Ishikawa (cell line): ENCODE results near the gene SDHB.

ENCODE experiments used
- CEBPB ChIP-seq: IDR thresholded peaks from 2 replicates; pipeline ENCODE4 v1.6.1; 2012
- CREB1 ChIP-seq: IDR thresholded peaks from 2 replicates; pipeline ENCODE4 v1.6.1; 2012; ENCODE audit warnings: low read depth
- EGR1 ChIP-seq: IDR thresholded peaks from 2 replicates; pipeline ENCODE4 v1.6.1; 2012
- EP300 ChIP-seq: IDR thresholded peaks from 2 replicates; pipeline ENCODE4 v1.6.1; 2012; ENCODE audit warnings: borderline replicate concordance
- FOXM1 ChIP-seq: IDR thresholded peaks from 2 replicates; pipeline ENCODE4 v1.6.1; 2012; ENCODE audit warnings: low read depth, borderline replicate concordance
- NFIC ChIP-seq: IDR thresholded peaks from 2 replicates; pipeline ENCODE4 v1.6.1; 2012
- RAD21 ChIP-seq: IDR thresholded peaks from 2 replicates; pipeline ENCODE4 v1.6.1; 2012; ENCODE audit warnings: low read depth
- TAF1 ChIP-seq: IDR thresholded peaks from 2 replicates; pipeline ENCODE4 v1.6.1; 2012; ENCODE audit warnings: low read depth, mild to moderate bottlenecking
- TCF12 ChIP-seq: IDR thresholded peaks from 2 replicates; pipeline ENCODE4 v1.6.1; 2012; ENCODE audit warnings: low read depth
- TEAD4 ChIP-seq: IDR thresholded peaks from 2 replicates; pipeline ENCODE4 v1.6.1; 2012
- YY1 ChIP-seq: IDR thresholded peaks from 2 replicates; pipeline ENCODE4 v1.6.1; 2012; ENCODE audit warnings: low read depth
- TF ChIP-seq, protein P1 (sequence below): IDR thresholded peaks from 2 replicates; pipeline ENCODE4 v1.6.1; 2012; ENCODE audit warnings: low read depth, mild to moderate bottlenecking
- TF ChIP-seq, protein P2 (sequence below): IDR thresholded peaks from 2 replicates; pipeline ENCODE4 v1.6.1; 2012
- TF ChIP-seq, protein P3 (sequence below): IDR thresholded peaks from 2 replicates; pipeline ENCODE4 v1.6.1; 2012

DNA sequence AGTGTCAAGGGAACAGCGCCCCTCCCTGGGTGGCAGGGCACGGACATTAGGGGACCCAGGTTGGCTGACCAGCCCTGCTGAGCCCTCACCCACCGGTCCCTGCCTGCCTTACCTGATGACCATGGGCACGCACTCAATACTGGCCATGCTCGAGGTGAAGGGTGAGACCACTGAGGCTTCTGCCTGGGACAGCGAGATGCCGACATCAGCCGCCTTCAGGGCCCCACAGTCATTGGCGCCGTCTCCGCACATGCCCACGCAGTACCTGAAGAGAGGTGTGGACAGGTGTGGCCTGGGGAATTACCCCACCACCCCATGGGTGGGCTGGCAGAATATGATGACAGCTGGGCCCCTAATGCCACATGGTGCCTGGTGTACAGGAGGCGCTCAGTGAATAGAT lies 65.6 kb downstream of the SDHB start:
- TF ChIP-seq, protein P1, sequence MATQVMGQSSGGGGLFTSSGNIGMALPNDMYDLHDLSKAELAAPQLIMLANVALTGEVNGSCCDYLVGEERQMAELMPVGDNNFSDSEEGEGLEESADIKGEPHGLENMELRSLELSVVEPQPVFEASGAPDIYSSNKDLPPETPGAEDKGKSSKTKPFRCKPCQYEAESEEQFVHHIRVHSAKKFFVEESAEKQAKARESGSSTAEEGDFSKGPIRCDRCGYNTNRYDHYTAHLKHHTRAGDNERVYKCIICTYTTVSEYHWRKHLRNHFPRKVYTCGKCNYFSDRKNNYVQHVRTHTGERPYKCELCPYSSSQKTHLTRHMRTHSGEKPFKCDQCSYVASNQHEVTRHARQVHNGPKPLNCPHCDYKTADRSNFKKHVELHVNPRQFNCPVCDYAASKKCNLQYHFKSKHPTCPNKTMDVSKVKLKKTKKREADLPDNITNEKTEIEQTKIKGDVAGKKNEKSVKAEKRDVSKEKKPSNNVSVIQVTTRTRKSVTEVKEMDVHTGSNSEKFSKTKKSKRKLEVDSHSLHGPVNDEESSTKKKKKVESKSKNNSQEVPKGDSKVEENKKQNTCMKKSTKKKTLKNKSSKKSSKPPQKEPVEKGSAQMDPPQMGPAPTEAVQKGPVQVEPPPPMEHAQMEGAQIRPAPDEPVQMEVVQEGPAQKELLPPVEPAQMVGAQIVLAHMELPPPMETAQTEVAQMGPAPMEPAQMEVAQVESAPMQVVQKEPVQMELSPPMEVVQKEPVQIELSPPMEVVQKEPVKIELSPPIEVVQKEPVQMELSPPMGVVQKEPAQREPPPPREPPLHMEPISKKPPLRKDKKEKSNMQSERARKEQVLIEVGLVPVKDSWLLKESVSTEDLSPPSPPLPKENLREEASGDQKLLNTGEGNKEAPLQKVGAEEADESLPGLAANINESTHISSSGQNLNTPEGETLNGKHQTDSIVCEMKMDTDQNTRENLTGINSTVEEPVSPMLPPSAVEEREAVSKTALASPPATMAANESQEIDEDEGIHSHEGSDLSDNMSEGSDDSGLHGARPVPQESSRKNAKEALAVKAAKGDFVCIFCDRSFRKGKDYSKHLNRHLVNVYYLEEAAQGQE = no peak
- no peak for TF ChIP-seq EP300
- TF ChIP-seq, protein P2, sequence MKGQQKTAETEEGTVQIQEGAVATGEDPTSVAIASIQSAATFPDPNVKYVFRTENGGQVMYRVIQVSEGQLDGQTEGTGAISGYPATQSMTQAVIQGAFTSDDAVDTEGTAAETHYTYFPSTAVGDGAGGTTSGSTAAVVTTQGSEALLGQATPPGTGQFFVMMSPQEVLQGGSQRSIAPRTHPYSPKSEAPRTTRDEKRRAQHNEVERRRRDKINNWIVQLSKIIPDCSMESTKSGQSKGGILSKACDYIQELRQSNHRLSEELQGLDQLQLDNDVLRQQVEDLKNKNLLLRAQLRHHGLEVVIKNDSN = no peak
- TF ChIP-seq, protein P3, sequence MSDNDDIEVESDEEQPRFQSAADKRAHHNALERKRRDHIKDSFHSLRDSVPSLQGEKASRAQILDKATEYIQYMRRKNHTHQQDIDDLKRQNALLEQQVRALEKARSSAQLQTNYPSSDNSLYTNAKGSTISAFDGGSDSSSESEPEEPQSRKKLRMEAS = no peak
- TF ChIP-seq EGR1 = no peak
- TF ChIP-seq TCF12 = no peak
- no peak for TF ChIP-seq TEAD4
- no peak for TF ChIP-seq RAD21
- TF ChIP-seq TAF1 = no peak
- TF ChIP-seq CEBPB = no peak
- no peak for TF ChIP-seq CREB1
- TF ChIP-seq FOXM1 = no peak
- TF ChIP-seq NFIC = no peak
- TF ChIP-seq YY1 = no peak
